Measurements from ENCODE around the gene DOK3.

DNA sequence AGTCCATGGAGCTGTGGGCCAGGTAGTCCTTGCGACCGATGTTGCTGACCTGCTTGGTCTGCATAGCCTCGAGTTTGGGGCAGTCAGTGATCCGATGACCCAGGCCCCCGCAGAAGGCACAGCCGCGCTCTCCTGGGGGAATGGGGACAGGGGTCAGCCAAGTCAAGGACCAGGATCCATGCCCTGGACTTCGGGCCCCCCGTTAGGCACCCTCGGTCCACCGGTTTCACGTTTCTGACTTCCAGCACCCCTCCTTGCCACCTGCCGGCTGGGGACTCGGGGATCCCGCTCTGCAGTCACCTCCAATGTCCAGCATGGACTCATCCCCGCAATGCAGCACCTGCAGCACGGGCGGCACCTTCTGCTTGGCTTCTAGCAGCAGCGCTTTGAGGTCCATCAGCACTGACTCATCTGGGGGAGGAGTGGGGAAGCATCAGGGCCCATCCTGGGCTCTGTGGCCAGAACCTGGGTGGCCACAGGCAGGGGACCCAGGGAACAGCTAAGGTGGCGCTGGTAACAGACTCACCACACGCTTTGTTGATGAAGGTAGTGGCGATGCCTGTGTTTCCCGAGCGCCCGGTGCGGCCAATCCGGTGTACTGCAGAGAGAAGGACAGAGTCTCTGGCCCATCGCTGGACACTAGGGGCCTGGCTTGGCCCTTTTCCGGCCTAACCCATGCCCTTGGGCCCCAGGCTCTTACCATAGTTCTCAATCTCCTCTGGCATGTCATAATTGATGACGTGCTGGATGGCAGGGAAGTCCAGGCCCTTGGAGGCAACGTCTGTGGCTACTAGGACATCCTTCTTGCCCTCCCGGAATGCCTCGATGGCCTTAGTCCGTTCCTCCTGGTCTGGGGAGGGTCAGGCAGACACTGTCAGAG, 2.4 kb upstream of the DOK3 start:
- TF ChIP-seq, protein P1, sequence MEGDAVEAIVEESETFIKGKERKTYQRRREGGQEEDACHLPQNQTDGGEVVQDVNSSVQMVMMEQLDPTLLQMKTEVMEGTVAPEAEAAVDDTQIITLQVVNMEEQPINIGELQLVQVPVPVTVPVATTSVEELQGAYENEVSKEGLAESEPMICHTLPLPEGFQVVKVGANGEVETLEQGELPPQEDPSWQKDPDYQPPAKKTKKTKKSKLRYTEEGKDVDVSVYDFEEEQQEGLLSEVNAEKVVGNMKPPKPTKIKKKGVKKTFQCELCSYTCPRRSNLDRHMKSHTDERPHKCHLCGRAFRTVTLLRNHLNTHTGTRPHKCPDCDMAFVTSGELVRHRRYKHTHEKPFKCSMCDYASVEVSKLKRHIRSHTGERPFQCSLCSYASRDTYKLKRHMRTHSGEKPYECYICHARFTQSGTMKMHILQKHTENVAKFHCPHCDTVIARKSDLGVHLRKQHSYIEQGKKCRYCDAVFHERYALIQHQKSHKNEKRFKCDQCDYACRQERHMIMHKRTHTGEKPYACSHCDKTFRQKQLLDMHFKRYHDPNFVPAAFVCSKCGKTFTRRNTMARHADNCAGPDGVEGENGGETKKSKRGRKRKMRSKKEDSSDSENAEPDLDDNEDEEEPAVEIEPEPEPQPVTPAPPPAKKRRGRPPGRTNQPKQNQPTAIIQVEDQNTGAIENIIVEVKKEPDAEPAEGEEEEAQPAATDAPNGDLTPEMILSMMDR (IDR thresholded peaks at IDR 0.05) = no peak
- TF ChIP-seq EP300 (IDR thresholded peaks at IDR 0.05) = no peak
- no peak for TF ChIP-seq POLR2A (IDR thresholded peaks at IDR 0.05)

All from upper lobe of left lung (tissue), 4 donors.